Measurements from ENCODE around the gene FLRT2.

Gene FLRT2

GRCh38 chr14:85483037-85483436 is 46.9 kb upstream of the FLRT2 start:
- Histone ChIP-seq H3K79me2 (ENCODE audit: control insufficient read depth, low read length) (no peaks in the 10 kb centered on the region), H3K9me2 (replicated peaks; ENCODE audit: control insufficient read depth, low read length) (no peaks in the 10 kb centered on the region), H3F3A (ENCODE audit: control insufficient read depth, insufficient read depth) (no peaks in the 10 kb centered on the region), H3K27ac (ENCODE audit: low read depth, low read length) (no peak overlapping the region), H3K27me3 (ENCODE audit: control insufficient read depth, low read length) (no peaks in the 10 kb centered on the region), H3K4me1 (ENCODE audit: control insufficient read depth, low read length) (no peaks in the 10 kb centered on the region), H4K20me1 (ENCODE audit: control insufficient read depth, insufficient read depth, low read depth, low read length) (no peaks in the 10 kb centered on the region), H3K9me3 (ENCODE audit: control insufficient read depth, insufficient read depth, low read length) (no peaks in the 10 kb centered on the region), H3K4me2 (ENCODE audit: low read length) (no peak overlapping the region), H3K4me3 (ENCODE audit: low read length) (no peak overlapping the region), H3K36me3 (ENCODE audit: control insufficient read depth, low read length) (no peaks in the 10 kb centered on the region)
- TF ChIP-seq, protein P1, sequence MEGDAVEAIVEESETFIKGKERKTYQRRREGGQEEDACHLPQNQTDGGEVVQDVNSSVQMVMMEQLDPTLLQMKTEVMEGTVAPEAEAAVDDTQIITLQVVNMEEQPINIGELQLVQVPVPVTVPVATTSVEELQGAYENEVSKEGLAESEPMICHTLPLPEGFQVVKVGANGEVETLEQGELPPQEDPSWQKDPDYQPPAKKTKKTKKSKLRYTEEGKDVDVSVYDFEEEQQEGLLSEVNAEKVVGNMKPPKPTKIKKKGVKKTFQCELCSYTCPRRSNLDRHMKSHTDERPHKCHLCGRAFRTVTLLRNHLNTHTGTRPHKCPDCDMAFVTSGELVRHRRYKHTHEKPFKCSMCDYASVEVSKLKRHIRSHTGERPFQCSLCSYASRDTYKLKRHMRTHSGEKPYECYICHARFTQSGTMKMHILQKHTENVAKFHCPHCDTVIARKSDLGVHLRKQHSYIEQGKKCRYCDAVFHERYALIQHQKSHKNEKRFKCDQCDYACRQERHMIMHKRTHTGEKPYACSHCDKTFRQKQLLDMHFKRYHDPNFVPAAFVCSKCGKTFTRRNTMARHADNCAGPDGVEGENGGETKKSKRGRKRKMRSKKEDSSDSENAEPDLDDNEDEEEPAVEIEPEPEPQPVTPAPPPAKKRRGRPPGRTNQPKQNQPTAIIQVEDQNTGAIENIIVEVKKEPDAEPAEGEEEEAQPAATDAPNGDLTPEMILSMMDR (IDR thresholded peaks at IDR 0.05; ENCODE audit: low read depth, low read length, poor library complexity, severe bottlenecking), result no peak
- TF ChIP-seq EZH2phosphoT487 (IDR thresholded peaks at IDR 0.05; ENCODE audit: borderline replicate concordance, low read length), result no peak

DNA sequence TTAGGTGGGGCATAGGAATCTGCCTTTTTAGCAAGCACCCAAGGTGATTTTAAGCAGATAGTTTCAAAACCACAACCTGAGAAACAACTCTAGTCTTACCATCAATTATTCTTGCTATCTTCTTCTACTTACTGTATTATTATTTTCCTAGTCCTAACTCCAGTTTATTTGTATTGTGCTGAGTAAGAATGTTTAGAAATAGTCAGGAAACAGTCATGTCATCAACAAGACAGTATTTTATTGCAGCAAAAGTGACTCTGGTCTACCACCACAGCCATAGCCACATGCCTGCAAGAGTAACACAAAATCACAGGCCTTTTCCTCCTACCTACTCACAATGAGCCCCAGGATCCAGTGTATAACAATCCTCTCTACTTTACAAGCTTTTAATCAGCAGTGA is 46.3 kb upstream of the FLRT2 start:
- Histone ChIP-seq H3K79me2 (ENCODE audit: control insufficient read depth, low read length) (no peaks in the 10 kb centered on the region), H4K20me1 (ENCODE audit: control insufficient read depth, insufficient read depth, low read depth, low read length) (no peaks in the 10 kb centered on the region), H3K4me1 (ENCODE audit: control insufficient read depth, low read length) (no peaks in the 10 kb centered on the region), H3K27ac (ENCODE audit: low read depth, low read length) (no peak overlapping the region), H3K4me3 (ENCODE audit: low read length) (no peak overlapping the region), H3K27me3 (ENCODE audit: control insufficient read depth, low read length) (no peaks in the 10 kb centered on the region), H3K36me3 (ENCODE audit: control insufficient read depth, low read length) (no peaks in the 10 kb centered on the region), H3K4me2 (ENCODE audit: low read length) (no peak overlapping the region), H3K9me3 (ENCODE audit: control insufficient read depth, insufficient read depth, low read length) (no peaks in the 10 kb centered on the region), H3K9me2 (replicated peaks; ENCODE audit: control insufficient read depth, low read length) (no peaks in the 10 kb centered on the region), H3F3A (ENCODE audit: control insufficient read depth, insufficient read depth) (no peaks in the 10 kb centered on the region)
- TF ChIP-seq, protein P1 (IDR thresholded peaks at IDR 0.05; ENCODE audit: low read depth, low read length, poor library complexity, severe bottlenecking), result no peak
- TF ChIP-seq EZH2phosphoT487 (IDR thresholded peaks at IDR 0.05; ENCODE audit: borderline replicate concordance, low read length), result no peak

DNA sequence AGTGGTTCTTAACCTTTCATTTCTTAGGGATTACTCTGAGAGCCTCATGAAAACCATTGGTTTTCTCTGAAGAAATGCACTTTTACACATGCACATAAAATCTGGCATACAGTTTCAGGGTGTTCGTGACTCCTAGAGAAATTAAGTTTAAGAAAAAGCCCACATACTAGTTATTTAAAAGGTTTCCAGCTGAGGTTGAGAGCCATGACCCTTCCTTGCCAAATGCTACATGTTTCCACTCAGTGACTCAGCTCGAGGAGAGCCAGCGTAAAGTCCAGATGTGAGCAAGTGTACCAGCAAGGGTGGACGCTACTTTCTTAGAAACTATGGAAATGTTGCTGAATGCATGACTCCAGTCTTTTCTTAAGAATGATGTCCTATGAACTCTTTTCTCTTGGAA is 42.7 kb upstream of the FLRT2 start:
- Histone ChIP-seq H3K9me2 (replicated peaks; ENCODE audit: control insufficient read depth, low read length) (no peaks in the 10 kb centered on the region), H3K4me2 (ENCODE audit: low read length) (no peak overlapping the region), H3K79me2 (ENCODE audit: control insufficient read depth, low read length) (no peaks in the 10 kb centered on the region), H3F3A (ENCODE audit: control insufficient read depth, insufficient read depth) (no peaks in the 10 kb centered on the region), H3K27ac (ENCODE audit: low read depth, low read length) (no peak overlapping the region), H3K9me3 (ENCODE audit: control insufficient read depth, insufficient read depth, low read length) (no peaks in the 10 kb centered on the region), H3K4me3 (ENCODE audit: low read length) (no peak overlapping the region), H4K20me1 (ENCODE audit: control insufficient read depth, insufficient read depth, low read depth, low read length) (no peaks in the 10 kb centered on the region), H3K36me3 (ENCODE audit: control insufficient read depth, low read length) (no peaks in the 10 kb centered on the region), H3K27me3 (ENCODE audit: control insufficient read depth, low read length) (no peaks in the 10 kb centered on the region), H3K4me1 (ENCODE audit: control insufficient read depth, low read length) (no peaks in the 10 kb centered on the region)
- no peak for TF ChIP-seq EZH2phosphoT487 (IDR thresholded peaks at IDR 0.05; ENCODE audit: borderline replicate concordance, low read length)
- TF ChIP-seq, protein P1 (IDR thresholded peaks at IDR 0.05; ENCODE audit: low read depth, low read length, poor library complexity, severe bottlenecking), result no peak

DNA sequence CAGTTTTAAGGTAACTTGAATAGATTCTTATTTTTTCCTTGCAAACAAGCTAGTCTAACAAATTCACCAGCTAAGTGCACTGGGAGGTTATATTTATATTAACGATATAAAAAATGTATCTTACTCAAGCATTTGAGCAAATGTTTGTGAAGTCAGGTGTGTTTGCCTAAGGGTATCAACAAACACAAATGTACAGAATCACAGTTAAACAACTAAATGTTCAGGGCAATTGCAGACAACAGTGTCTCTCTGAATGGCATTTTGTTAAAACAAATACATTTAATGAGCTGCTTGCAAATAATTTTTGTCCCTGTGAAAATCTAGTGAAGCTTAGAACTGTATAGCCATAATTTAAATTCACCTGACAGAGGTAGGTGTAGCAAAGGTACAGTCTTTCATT is 28.2 kb upstream of the FLRT2 start:
- H3K36me3 ChIP-seq (ENCODE audit: control insufficient read depth, low read length), result no peaks in the 10 kb centered on the region
- no peak overlapping the region for H3K4me3 ChIP-seq (ENCODE audit: low read length)
- H3K9me2 ChIP-seq (replicated peaks; ENCODE audit: control insufficient read depth, low read length), result no peaks in the 10 kb centered on the region
- TF ChIP-seq, protein P1 (IDR thresholded peaks at IDR 0.05; ENCODE audit: low read depth, low read length, poor library complexity, severe bottlenecking), result no peak
- no peak for TF ChIP-seq EZH2phosphoT487 (IDR thresholded peaks at IDR 0.05; ENCODE audit: borderline replicate concordance, low read length)
- no peaks in the 10 kb centered on the region for H3K79me2 ChIP-seq (ENCODE audit: control insufficient read depth, low read length)
- H3K4me2 ChIP-seq (ENCODE audit: low read length), result no peak overlapping the region
- no peaks in the 10 kb centered on the region for H4K20me1 ChIP-seq (ENCODE audit: control insufficient read depth, insufficient read depth, low read depth, low read length)
- 0 out of 2 replicates have a peak, but pooled peaks cover 3% of the 10 kb centered on the region for H3K9me3 ChIP-seq (ENCODE audit: control insufficient read depth, insufficient read depth, low read length)
- no peaks in the 10 kb centered on the region for H3K4me1 ChIP-seq (ENCODE audit: control insufficient read depth, low read length)
- H3K27me3 ChIP-seq (ENCODE audit: control insufficient read depth, low read length), result no peaks in the 10 kb centered on the region
- H3K27ac ChIP-seq (ENCODE audit: low read depth, low read length), result no peak overlapping the region
- no peaks in the 10 kb centered on the region for H3F3A ChIP-seq (ENCODE audit: control insufficient read depth, insufficient read depth)

Data from DOHH2 (cell line).